T-helper 9 cell (primary cell): Measurements from ENCODE around the gene DMBX1.

Experiments used
- DNase-seq: peaks from one replicate; pipeline ENCODE4 v3.0.0-alpha.2; 2020

The DMBX1 gene

GRCh38 chr1:46484783-46485490 lies 4.7 kb upstream of the DMBX1 start:
- DNase-seq: no peak

GRCh38 chr1:46485564-46486431 lies 3.8 kb upstream of the DMBX1 start:
- DNase-seq: no peak

GRCh38 chr1:46486432-46487015 lies 3.1 kb upstream of the DMBX1 start:
- DNase-seq: no peak

- no peak for DNase-seq
Observed at GRCh38 chr1:46487818-46488218, 1.8 kb upstream of the DMBX1 start.

- no peak for DNase-seq
Observed at GRCh38 chr1:46488343-46489168, 1.1 kb upstream of the DMBX1 start.

GRCh38 chr1:46489169-46489637 lies 433 bp upstream of the DMBX1 start:
- no peak for DNase-seq

GRCh38 chr1:46490406-46490655 lies 695 bp downstream of the DMBX1 start:
- no peak for DNase-seq

- DNase-seq: no peak
Observed at GRCh38 chr1:46490656-46491442, 1.2 kb downstream of the DMBX1 start.

- DNase-seq: no peak
Observed at GRCh38 chr1:46491443-46492268, 2.0 kb downstream of the DMBX1 start.

- DNase-seq: no peak
Observed at GRCh38 chr1:46492269-46492853, 2.7 kb downstream of the DMBX1 start.

GRCh38 chr1:46492871-46493270 lies 3.2 kb downstream of the DMBX1 start:
- no peak for DNase-seq

GRCh38 chr1:46493316-46494032 lies 3.8 kb downstream of the DMBX1 start:
- no peak for DNase-seq

GRCh38 chr1:46494910-46495309 lies 5.3 kb downstream of the DMBX1 start:
- no peak for DNase-seq

GRCh38 chr1:46495778-46496177 lies 6.1 kb downstream of the DMBX1 start:
- DNase-seq: no peak

GRCh38 chr1:46496505-46496904 lies 6.9 kb downstream of the DMBX1 start:
- no peak for DNase-seq

GRCh38 chr1:46497020-46497419 lies 7.4 kb downstream of the DMBX1 start:
- DNase-seq: no peak

GRCh38 chr1:46497665-46498064 lies 8.0 kb downstream of the DMBX1 start:
- DNase-seq: no peak

GRCh38 chr1:46501528-46501927 lies 11.9 kb downstream of the DMBX1 start:
- no peak for DNase-seq

- DNase-seq: no peak
Observed at GRCh38 chr1:46503421-46503820, 13.8 kb downstream of the DMBX1 start.
